ENCODE measurements around the gene MSI1. TPM values are rescaled to one million over a fixed set of nuclear protein-coding genes. Genes with fewer than 3 reads are reported as not detected.
A peak's percentile ranks its signal among the peaks of the same experiment; 100 is the strongest.

MSI1 gene
- total and polyA plus RNA-seq, 3 experiments from 2014 or later, result 0.22 TPM; not detected in 1

DNA sequence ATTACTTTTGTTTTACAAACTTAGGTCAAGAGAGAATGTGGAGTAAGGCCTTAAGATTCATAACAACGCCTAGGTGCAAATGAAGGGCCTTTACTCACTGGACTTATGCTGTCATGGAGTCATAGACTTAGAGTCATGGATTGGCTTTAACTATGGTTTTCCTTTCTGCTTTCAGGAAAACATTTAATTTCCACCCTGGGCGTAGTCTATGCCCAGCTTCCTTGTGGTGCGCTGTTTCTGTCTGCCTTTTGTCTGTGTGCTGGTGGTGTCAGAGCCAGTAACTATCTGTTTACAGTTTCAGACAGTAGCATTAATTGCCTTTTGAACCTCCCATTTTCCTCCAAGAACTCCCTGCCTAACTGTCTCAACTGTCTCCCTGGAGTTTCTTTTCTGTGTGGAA lies 37.1 kb upstream of the MSI1 start:
- Mint-ChIP-seq H3K4me3 (no peak overlapping the region), H3K27me3 (peaks cover 3 to 16% of the 10 kb centered on the region in 2 donors), H3K36me3 (no peaks in the 10 kb centered on the region), H3K27ac (peak overlapping the region in 1 of 8 donors; percentile 68), H3K4me1 (peaks cover 0 to 2% (median 0%) of the 10 kb centered on the region in 3 donors), H3K9me3 (no peaks in the 10 kb centered on the region)
- Histone ChIP-seq H3K27me3 (ENCODE audit: insufficient read depth, low read length, poor library complexity, severe bottlenecking) (no peaks in the 10 kb centered on the region), H3K4me3 (ENCODE audit: low read length) (no peak overlapping the region), H3K9me3 (ENCODE audit: low read length) (no peaks in the 10 kb centered on the region), H3K4me1 (ENCODE audit: insufficient read depth, low read length) (no peaks in the 10 kb centered on the region), H3K27ac (ENCODE audit: low read depth, low read length) (no peak overlapping the region), H3K36me3 (ENCODE audit: insufficient read depth, low read length) (no peaks in the 10 kb centered on the region)
- CTCF ChIA-PET, result interaction anchor here (0.5 kb wide), 1 partner anchor 91 kb away, joined by 3 read pairs; no protein-coding TSS in a partner anchor
- POLR2A ChIA-PET, result no interaction called here
- no peak for DNase-seq

DNA sequence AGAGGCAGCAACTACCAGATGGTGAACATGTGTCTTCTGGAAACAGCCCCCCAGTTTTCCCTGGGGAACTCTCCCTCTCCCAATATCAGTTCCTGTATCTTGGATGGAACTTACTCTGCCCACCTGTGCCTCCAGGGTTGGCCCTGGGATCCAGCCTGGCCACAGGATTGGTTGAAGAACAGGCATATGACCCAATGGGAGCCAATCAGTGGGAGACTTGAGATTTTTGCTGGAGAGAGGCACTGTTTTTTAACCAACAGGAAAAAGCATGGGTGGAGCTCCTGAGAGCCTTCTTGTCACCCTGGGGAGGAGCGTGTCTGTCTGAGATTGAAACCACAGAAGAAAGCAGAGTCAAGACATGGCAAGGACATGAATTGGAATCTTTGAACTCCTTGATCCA lies 35.3 kb upstream of the MSI1 start:
- Histone ChIP-seq H3K4me1 (ENCODE audit: insufficient read depth, low read length) (no peaks in the 10 kb centered on the region), H3K9me3 (ENCODE audit: low read length) (no peaks in the 10 kb centered on the region), H3K27ac (ENCODE audit: low read depth, low read length) (no peak overlapping the region), H3K4me3 (ENCODE audit: low read length) (no peak overlapping the region), H3K36me3 (ENCODE audit: insufficient read depth, low read length) (no peaks in the 10 kb centered on the region), H3K27me3 (ENCODE audit: insufficient read depth, low read length, poor library complexity, severe bottlenecking) (no peaks in the 10 kb centered on the region)
- ChIA-PET CTCF (no interaction called here), POLR2A (no interaction called here)
- H3K9me3 Mint-ChIP-seq, result no peaks in the 10 kb centered on the region
- no peaks in the 10 kb centered on the region for H3K36me3 Mint-ChIP-seq
- H3K27ac Mint-ChIP-seq, result peak overlapping the region in 1 of 8 donors; percentile 27
- H3K4me3 Mint-ChIP-seq, result no peak overlapping the region
- H3K27me3 Mint-ChIP-seq, result peaks cover 16 to 29% of the 10 kb centered on the region in 2 donors
- H3K4me1 Mint-ChIP-seq, result peaks cover 0 to 2% (median 0%) of the 10 kb centered on the region in 3 donors
- no peak for DNase-seq

DNA sequence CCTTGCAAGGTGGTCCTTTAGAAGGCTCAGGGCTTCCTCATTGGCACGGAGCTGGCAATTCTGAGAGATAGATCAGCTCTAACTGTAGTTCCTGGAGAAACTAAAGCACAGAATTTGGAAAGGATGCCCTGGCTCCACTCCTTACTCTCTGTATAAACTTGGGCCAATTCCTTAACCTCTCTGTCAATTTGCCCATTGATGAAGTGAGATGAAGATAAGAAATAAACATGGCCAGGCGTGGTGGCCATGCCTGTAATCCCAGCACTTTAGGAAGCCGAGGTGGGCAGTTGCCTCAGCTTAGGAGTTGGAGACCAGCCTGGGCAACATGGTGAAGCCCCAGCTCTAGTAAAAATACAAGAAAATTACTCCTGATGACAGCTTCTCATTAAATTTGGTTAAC lies 34.9 kb upstream of the MSI1 start:
- Histone ChIP-seq H3K9me3 (ENCODE audit: low read length) (no peaks in the 10 kb centered on the region), H3K4me1 (ENCODE audit: insufficient read depth, low read length) (no peaks in the 10 kb centered on the region), H3K27me3 (ENCODE audit: insufficient read depth, low read length, poor library complexity, severe bottlenecking) (no peaks in the 10 kb centered on the region), H3K4me3 (ENCODE audit: low read length) (no peak overlapping the region), H3K27ac (ENCODE audit: low read depth, low read length) (no peak overlapping the region), H3K36me3 (ENCODE audit: insufficient read depth, low read length) (no peaks in the 10 kb centered on the region)
- ChIA-PET POLR2A (no interaction called here), CTCF (no interaction called here)
- no peak for DNase-seq
- Mint-ChIP-seq H3K27me3 (peaks cover 16 to 30% of the 10 kb centered on the region in 2 donors), H3K27ac (no peak overlapping the region), H3K4me1 (peaks cover 0 to 2% (median 0%) of the 10 kb centered on the region in 3 donors), H3K4me3 (no peak overlapping the region), H3K36me3 (no peaks in the 10 kb centered on the region), H3K9me3 (no peaks in the 10 kb centered on the region)

DNA sequence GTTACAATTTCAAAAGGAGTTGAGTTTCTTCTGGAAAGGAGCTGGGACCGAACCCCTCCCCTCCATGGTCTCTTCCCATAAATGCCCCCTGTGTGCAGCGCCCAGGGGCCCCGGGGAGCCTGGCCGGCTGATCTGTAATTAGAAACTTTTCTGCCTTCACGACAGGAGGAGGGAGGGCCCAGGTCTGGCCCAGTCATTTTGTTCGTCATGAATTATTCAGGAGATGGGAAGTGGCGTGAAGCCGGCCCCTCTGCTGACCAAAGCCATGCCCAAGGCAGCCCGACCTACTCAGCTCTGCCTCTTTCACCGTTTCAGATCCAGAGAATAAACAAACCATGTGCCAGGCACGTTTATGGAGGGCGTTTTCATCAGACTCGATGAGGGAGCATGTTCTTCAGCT lies 33.3 kb upstream of the MSI1 start:
- ChIA-PET POLR2A (no interaction called here), CTCF (no interaction called here)
- Histone ChIP-seq H3K36me3 (ENCODE audit: insufficient read depth, low read length) (no peaks in the 10 kb centered on the region), H3K27me3 (ENCODE audit: insufficient read depth, low read length, poor library complexity, severe bottlenecking) (peaks cover 3% of the 10 kb centered on the region), H3K27ac (ENCODE audit: low read depth, low read length) (no peak overlapping the region), H3K9me3 (ENCODE audit: low read length) (no peaks in the 10 kb centered on the region), H3K4me1 (ENCODE audit: insufficient read depth, low read length) (no peaks in the 10 kb centered on the region), H3K4me3 (ENCODE audit: low read length) (no peak overlapping the region)
- Mint-ChIP-seq H3K4me3 (no peak overlapping the region), H3K36me3 (peaks cover 0 to 4% (median 0%) of the 10 kb centered on the region in 3 donors), H3K27ac (no peak overlapping the region), H3K9me3 (no peaks in the 10 kb centered on the region), H3K27me3 (peaks cover 23 to 36% of the 10 kb centered on the region in 2 donors), H3K4me1 (peaks cover 0 to 2% (median 0%) of the 10 kb centered on the region in 3 donors)
- no peak for DNase-seq

DNA sequence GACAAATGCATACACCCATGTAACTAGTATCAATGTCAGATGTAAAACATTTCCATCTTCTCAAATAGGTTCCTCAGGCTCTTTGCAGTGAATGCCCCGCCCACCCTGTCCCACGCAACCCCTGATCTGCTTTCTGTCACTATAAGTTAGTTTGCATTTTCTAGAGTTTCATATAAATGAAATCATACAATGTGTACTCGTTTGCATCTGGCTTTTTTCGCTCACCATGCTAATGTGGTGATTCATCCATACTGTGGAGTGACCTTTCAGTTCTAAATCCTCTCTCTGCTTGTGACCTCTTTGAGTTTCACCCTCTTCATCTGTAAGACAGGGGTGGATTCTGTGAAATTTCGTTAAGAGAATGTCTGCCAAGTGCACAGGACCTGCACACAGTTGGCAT lies 30.6 kb upstream of the MSI1 start:
- no peaks in the 10 kb centered on the region for H3K9me3 ChIP-seq (ENCODE audit: low read length)
- ChIA-PET POLR2A (no interaction called here), CTCF (no interaction called here)
- H3K4me3 ChIP-seq (ENCODE audit: low read length), result no peak overlapping the region
- Mint-ChIP-seq H3K36me3 (peaks cover 0 to 4% (median 0%) of the 10 kb centered on the region in 3 donors), H3K27ac (no peak overlapping the region), H3K27me3 (peaks cover 26 to 55% of the 10 kb centered on the region in 2 donors), H3K4me3 (no peak overlapping the region), H3K4me1 (peaks cover 0 to 2% (median 0%) of the 10 kb centered on the region in 3 donors), H3K9me3 (no peaks in the 10 kb centered on the region)
- DNase-seq, result no peak
- H3K36me3 ChIP-seq (ENCODE audit: insufficient read depth, low read length), result no peaks in the 10 kb centered on the region
- H3K27me3 ChIP-seq (ENCODE audit: insufficient read depth, low read length, poor library complexity, severe bottlenecking), result peaks cover 3% of the 10 kb centered on the region
- no peaks in the 10 kb centered on the region for H3K4me1 ChIP-seq (ENCODE audit: insufficient read depth, low read length)
- no peak overlapping the region for H3K27ac ChIP-seq (ENCODE audit: low read depth, low read length)

DNA sequence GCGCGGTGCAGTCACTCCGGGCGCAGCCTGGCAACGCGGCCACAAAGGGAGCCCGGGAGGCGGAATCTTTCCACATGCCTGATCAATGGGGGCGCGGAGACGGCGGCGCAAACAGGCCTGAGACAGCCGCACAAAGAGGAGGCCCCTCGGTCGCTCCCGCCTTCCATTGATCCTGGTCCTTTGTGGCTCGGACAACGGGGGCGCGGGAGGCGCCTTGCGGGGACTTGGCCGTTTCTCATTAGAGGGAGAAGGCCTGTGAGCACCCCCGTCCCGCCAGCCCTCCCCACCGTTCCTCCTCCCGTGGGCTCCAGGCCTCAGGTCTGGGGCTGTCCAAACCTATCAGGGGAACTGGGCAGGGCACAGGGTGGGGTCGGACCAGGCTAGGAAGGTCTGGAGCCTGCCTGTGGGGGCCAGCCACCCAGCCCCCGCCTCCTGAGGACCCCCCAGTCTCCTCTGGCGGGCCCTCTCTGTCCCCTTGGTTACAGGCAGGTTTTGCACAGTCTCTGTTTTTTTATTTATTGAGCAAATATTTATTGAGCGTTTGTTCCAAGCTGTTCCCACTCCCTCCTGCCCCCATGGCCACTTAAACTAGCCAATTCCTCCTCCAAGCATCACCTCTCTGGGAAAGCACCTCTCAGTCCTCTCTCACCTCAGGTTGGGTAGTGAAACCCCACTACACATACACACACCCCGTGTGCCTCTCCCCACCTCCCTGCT lies 29.0 kb upstream of the MSI1 start:
- H3K27ac Mint-ChIP-seq, result no peak overlapping the region
- H3K36me3 Mint-ChIP-seq, result peaks cover 0 to 4% (median 0%) of the 10 kb centered on the region in 3 donors
- H3K9me3 Mint-ChIP-seq, result no peaks in the 10 kb centered on the region
- Histone ChIP-seq H3K4me1 (ENCODE audit: insufficient read depth, low read length) (no peaks in the 10 kb centered on the region), H3K27ac (ENCODE audit: low read depth, low read length) (no peak overlapping the region), H3K9me3 (ENCODE audit: low read length) (no peaks in the 10 kb centered on the region), H3K4me3 (ENCODE audit: low read length) (no peak overlapping the region), H3K36me3 (ENCODE audit: insufficient read depth, low read length) (no peaks in the 10 kb centered on the region), H3K27me3 (ENCODE audit: insufficient read depth, low read length, poor library complexity, severe bottlenecking) (peaks cover 3% of the 10 kb centered on the region)
- POLR2A ChIA-PET, result no interaction called here
- H3K27me3 Mint-ChIP-seq, result peaks cover 28 to 50% of the 10 kb centered on the region in 2 donors
- H3K4me3 Mint-ChIP-seq, result no peak overlapping the region
- no peaks in the 10 kb centered on the region for H3K4me1 Mint-ChIP-seq
- CTCF ChIA-PET, result no interaction called here
- no peak for DNase-seq

DNA sequence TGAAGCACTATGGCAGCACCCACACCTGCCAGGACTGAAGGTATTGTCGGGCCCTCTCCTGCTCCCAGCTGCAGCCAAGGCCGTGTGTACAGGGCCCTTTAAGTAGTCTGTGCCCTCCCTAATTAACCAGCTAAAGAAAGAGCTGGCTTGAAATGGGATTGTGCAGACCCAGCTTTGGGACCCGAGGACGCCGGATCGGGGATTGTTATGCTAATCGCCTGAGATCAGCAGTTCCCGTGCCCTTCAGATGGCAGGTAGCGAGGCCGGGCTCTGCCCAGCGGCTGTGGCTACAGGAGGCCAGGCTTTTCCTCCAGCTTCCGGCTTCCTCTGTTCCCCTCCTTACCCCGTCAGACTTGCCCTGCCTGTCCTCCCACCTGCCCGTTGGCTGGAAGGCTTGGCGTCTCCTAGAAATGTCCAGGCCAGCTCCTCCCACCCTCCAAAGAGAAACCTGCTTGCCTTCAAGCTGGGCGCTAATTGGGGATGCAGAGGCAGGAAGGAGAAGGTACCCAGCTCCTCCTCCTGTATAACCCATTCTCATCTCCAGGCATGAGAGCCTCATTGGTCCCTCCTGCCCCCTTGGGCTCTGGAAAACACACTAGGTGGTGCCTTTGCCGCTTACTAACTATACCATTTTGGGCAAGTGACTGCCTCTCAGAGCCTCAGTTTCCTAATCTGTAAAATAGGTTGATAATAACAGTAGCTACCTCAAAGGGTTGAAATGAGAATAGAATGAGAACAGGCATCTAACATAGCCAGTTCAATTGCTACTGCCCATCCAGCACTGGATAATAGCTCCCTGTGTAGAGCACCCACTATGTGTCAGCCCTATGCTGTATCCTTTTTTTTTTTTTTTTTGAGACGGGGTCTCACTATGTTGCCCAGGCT lies 25.8 kb upstream of the MSI1 start:
- no peak overlapping the region for H3K4me3 ChIP-seq (ENCODE audit: low read length)
- H3K36me3 ChIP-seq (ENCODE audit: insufficient read depth, low read length), result no peaks in the 10 kb centered on the region
- ChIA-PET CTCF (no interaction called here), POLR2A (no interaction called here)
- H3K27me3 ChIP-seq (ENCODE audit: insufficient read depth, low read length, poor library complexity, severe bottlenecking), result peaks cover 3% of the 10 kb centered on the region
- H3K9me3 ChIP-seq (ENCODE audit: low read length), result no peaks in the 10 kb centered on the region
- Mint-ChIP-seq H3K36me3 (peaks cover 0 to 4% (median 0%) of the 10 kb centered on the region in 3 donors), H3K4me3 (no peak overlapping the region), H3K4me1 (no peaks in the 10 kb centered on the region), H3K27me3 (peaks cover 18 to 35% of the 10 kb centered on the region in 2 donors), H3K9me3 (no peaks in the 10 kb centered on the region), H3K27ac (no peak overlapping the region)
- no peaks in the 10 kb centered on the region for H3K4me1 ChIP-seq (ENCODE audit: insufficient read depth, low read length)
- DNase-seq, result no peak
- H3K27ac ChIP-seq (ENCODE audit: low read depth, low read length), result no peak overlapping the region

DNA sequence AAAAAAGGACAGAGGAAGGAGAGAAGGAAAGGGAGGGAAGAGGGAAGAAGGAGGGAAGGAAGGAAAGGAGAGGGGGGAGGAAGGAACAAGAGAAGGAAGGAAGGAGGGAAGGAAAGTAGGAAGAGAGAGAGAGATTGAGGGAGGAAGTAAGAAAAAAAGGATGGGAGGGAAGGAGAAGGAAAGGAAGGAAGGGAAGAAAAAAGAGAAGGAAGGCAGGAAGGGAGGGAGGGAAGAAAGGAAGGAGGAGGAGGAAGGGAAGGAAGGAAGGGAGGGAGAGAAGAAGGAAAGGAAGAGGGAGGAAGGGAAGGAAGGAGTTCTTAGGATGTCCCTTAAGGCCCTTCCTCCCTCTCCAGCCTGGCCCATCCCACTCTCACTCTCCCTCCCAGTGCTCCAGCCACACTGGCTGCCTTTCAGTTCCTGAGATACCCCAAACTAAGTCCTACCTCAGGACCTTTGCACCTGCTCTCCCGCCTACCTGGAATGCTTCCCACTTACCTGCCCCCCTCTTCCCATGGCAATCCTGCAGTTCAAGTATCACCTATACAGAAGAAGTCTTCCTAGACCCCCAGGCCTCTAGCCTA lies 21.7 kb upstream of the MSI1 start:
- H3K27ac Mint-ChIP-seq, result peak overlapping the region in 1 of 8 donors; percentile 65
- H3K4me1 Mint-ChIP-seq, result peaks cover 6 to 8% (median 6%) of the 10 kb centered on the region in 3 donors
- Histone ChIP-seq H3K4me3 (ENCODE audit: low read length) (no peak overlapping the region), H3K4me1 (ENCODE audit: insufficient read depth, low read length) (no peaks in the 10 kb centered on the region), H3K36me3 (ENCODE audit: insufficient read depth, low read length) (no peaks in the 10 kb centered on the region), H3K9me3 (ENCODE audit: low read length) (no peaks in the 10 kb centered on the region), H3K27me3 (ENCODE audit: insufficient read depth, low read length, poor library complexity, severe bottlenecking) (peaks cover 7% of the 10 kb centered on the region), H3K27ac (ENCODE audit: low read depth, low read length) (no peak overlapping the region)
- H3K4me3 Mint-ChIP-seq, result peak overlapping the region in 1 of 7 donors; percentile 59
- H3K36me3 Mint-ChIP-seq, result no peaks in the 10 kb centered on the region
- no peak for DNase-seq
- ChIA-PET POLR2A (no interaction called here), CTCF (no interaction called here)
- peaks cover 21 to 38% of the 10 kb centered on the region in 2 donors for H3K27me3 Mint-ChIP-seq
- H3K9me3 Mint-ChIP-seq, result no peaks in the 10 kb centered on the region
